GM13976 (cell line): ENCODE results near the gene FBP2.

Source experiments
- DNase-seq: peaks from one replicate; pipeline ENCODE4 v3.0.0; 2012; ENCODE audit warnings: low spot score
- CTCF ChIP-seq: IDR thresholded peaks from 2 replicates; pipeline ENCODE4 v1.5.1; 2012; ENCODE audit warnings: borderline replicate concordance, mild to moderate bottlenecking; ENCODE audit not compliant: insufficient read depth; ENCODE audit errors: extremely low read depth, missing control alignments, control extremely low read depth
- in situ Hi-C: fragments of 300-500 bp; cut with MboI; formaldehyde crosslinking; loops from one replicate; pipeline ENCODE4 v1.12.0; 2022; ENCODE audit warnings: low sequenced_read_pairs, mixed read lengths, inconsistent platforms; ENCODE audit not compliant: unreplicated experiment

FBP2 gene

GRCh38 chr9:94610181-94610606, 16.6 kb upstream of the FBP2 start:
- in situ Hi-C loops = no loop called here
- DNase-seq = no peak
- no peak for TF ChIP-seq CTCF

GRCh38 chr9:94607423-94607691, 13.7 kb upstream of the FBP2 start:
- in situ Hi-C loops = no loop called here
- TF ChIP-seq CTCF = no peak
- DNase-seq = no peak

- no peak for TF ChIP-seq CTCF
These were observed 13.2 kb upstream of the FBP2 start for GRCh38 chr9:94606646-94607422.

GRCh38 chr9:94603259-94604160, 9.9 kb upstream of the FBP2 start:
- TF ChIP-seq CTCF = peak; percentile 73
- in situ Hi-C loops = no loop called here
- DNase-seq = peak; percentile 88

More at GRCh38 chr9:94606646-94607422, 13.2 kb upstream of the FBP2 start:
- no peak for DNase-seq
- in situ Hi-C loops = no loop called here

- in situ Hi-C loops = no loop called here
- no peak for TF ChIP-seq CTCF
- DNase-seq = no peak
These were observed 9.0 kb upstream of the FBP2 start for GRCh38 chr9:94602666-94603065.

- DNase-seq = no peak
- in situ Hi-C loops = no loop called here
- TF ChIP-seq CTCF = no peak
These were observed 7.1 kb upstream of the FBP2 start for GRCh38 chr9:94600715-94601114.
